LNCAP (cell line): ENCODE measurements around the gene DNAH10.

Experiments
- CTCF ChIP-seq: fragments of 450-650 bp; IDR thresholded peaks from 2 replicates; pipeline ENCODE4 v1.5.1; 2017; ENCODE audit warnings: mild to moderate bottlenecking

Gene DNAH10

GRCh38 chr12:123910761-123911193, 148.7 kb downstream of the DNAH10 start:
- TF ChIP-seq CTCF = no peak

- no peak for TF ChIP-seq CTCF
Measured at GRCh38 chr12:123912415-123913380, 150.6 kb downstream of the DNAH10 start.

GRCh38 chr12:123914726-123915333, 152.7 kb downstream of the DNAH10 start:
- no peak for TF ChIP-seq CTCF

- no peak for TF ChIP-seq CTCF
Measured at GRCh38 chr12:123916729-123917128, 154.6 kb downstream of the DNAH10 start.

- TF ChIP-seq CTCF = no peak
Measured at GRCh38 chr12:123917337-123917850, 155.3 kb downstream of the DNAH10 start.

- TF ChIP-seq CTCF = no peak
Measured at GRCh38 chr12:123919980-123920360, 157.9 kb downstream of the DNAH10 start.

GRCh38 chr12:123923038-123923437, 160.9 kb downstream of the DNAH10 start:
- TF ChIP-seq CTCF = no peak
